ENCODE results near the gene RAPGEFL1.
A peak's percentile ranks its signal among the peaks of the same experiment; 100 is the strongest.
"Not testable (repeated sequence)": the region's sequence is repeated elsewhere in the genome, so short reads cannot be mapped to it uniquely, and the experiment has no call there.

RAPGEFL1 gene, protein sequence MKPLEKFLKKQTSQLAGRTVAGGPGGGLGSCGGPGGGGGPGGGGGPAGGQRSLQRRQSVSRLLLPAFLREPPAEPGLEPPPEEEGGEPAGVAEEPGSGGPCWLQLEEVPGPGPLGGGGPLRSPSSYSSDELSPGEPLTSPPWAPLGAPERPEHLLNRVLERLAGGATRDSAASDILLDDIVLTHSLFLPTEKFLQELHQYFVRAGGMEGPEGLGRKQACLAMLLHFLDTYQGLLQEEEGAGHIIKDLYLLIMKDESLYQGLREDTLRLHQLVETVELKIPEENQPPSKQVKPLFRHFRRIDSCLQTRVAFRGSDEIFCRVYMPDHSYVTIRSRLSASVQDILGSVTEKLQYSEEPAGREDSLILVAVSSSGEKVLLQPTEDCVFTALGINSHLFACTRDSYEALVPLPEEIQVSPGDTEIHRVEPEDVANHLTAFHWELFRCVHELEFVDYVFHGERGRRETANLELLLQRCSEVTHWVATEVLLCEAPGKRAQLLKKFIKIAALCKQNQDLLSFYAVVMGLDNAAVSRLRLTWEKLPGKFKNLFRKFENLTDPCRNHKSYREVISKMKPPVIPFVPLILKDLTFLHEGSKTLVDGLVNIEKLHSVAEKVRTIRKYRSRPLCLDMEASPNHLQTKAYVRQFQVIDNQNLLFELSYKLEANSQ

GRCh38 chr17:40177275-40177874, at the start of gene RAPGEFL1:
Gene RAPGEFL1, plus strand, starts transcription at chr17:40177470. Its CDS starts 392 bp downstream, at chr17:40177862.
- no peak for DNase-seq (ENCODE audit: low read depth)
- TF ChIP-seq, protein P1, sequence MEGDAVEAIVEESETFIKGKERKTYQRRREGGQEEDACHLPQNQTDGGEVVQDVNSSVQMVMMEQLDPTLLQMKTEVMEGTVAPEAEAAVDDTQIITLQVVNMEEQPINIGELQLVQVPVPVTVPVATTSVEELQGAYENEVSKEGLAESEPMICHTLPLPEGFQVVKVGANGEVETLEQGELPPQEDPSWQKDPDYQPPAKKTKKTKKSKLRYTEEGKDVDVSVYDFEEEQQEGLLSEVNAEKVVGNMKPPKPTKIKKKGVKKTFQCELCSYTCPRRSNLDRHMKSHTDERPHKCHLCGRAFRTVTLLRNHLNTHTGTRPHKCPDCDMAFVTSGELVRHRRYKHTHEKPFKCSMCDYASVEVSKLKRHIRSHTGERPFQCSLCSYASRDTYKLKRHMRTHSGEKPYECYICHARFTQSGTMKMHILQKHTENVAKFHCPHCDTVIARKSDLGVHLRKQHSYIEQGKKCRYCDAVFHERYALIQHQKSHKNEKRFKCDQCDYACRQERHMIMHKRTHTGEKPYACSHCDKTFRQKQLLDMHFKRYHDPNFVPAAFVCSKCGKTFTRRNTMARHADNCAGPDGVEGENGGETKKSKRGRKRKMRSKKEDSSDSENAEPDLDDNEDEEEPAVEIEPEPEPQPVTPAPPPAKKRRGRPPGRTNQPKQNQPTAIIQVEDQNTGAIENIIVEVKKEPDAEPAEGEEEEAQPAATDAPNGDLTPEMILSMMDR (conservative IDR thresholded peaks at IDR 0.05; ENCODE audit: low read depth, low read length): no peak
- H3K4me3 ChIP-seq (ENCODE audit: low read length): peak within 1 kb of the TSS; percentile 53

- no peak for DNase-seq (ENCODE audit: low read depth)
- H3K4me3 ChIP-seq (ENCODE audit: low read length): no peak overlapping the region
- TF ChIP-seq, protein P1 (conservative IDR thresholded peaks at IDR 0.05; ENCODE audit: low read depth, low read length): no peak
Measured at GRCh38 chr17:40129498-40129897, 47.8 kb upstream of the RAPGEFL1 start.

DNA sequence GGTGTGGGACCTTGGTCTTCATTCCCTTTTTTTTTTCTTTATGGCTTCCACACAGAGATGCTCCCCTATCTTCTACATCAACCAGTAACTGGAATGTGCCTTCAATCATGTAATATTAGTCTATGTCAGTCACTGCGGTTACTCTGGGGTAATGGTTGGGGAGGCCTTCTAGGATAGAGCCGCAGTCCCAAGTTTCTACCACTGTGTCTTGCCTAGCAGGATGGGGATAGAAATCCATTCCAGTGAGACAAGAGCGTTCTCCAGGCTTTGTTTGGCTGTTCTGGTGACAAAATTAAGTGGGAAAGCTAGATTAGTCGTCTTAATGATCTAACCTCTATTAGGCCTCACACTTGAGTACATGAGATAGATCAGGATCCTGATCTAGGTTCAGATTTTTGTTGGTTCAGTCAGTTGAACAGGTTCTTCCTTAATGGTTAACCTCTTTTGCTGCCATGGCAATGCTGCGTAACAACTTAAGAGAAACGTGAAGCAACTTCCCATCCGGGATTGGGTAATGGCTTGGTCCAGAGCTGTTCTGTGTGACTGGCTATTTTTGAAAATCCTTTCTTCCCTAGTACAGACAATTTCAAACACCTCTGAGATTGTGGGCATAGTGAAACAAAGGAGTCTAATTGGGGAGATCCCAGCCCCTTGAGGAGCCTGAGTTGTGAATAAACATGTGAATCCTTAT, 46.8 kb upstream of the RAPGEFL1 start:
- no peak for DNase-seq (ENCODE audit: low read depth)
- H3K4me3 ChIP-seq (ENCODE audit: low read length): no peak overlapping the region
- TF ChIP-seq, protein P1 (conservative IDR thresholded peaks at IDR 0.05; ENCODE audit: low read depth, low read length): no peak

DNA sequence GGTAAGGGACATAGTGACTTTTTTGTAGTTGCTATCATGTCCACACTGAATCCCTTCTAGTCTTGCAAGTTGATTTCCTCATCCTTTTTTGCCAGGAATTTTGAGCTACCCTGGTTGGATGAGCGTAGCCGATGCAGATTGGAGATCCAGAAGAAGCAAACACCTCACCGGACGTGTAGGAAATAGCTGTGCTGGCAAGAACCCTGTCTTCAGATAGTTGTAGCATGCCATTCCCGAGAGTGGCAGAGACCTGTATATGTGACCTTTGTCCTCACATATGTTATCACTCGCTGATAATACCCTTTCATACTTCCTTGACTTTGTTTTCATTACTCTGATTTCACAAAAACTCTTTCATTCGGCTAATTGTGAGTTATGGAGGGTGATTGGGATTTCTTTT, 43.1 kb upstream of the RAPGEFL1 start:
- TF ChIP-seq, protein P1 (conservative IDR thresholded peaks at IDR 0.05; ENCODE audit: low read depth, low read length): no peak
- no peak for DNase-seq (ENCODE audit: low read depth)
- H3K4me3 ChIP-seq (ENCODE audit: low read length): no peak overlapping the region

GRCh38 chr17:40135817-40136216, 41.5 kb upstream of the RAPGEFL1 start:
- TF ChIP-seq, protein P1 (conservative IDR thresholded peaks at IDR 0.05; ENCODE audit: low read depth, low read length): no peak
- H3K4me3 ChIP-seq (ENCODE audit: low read length): no peak overlapping the region
- DNase-seq (ENCODE audit: low read depth): no peak

DNA sequence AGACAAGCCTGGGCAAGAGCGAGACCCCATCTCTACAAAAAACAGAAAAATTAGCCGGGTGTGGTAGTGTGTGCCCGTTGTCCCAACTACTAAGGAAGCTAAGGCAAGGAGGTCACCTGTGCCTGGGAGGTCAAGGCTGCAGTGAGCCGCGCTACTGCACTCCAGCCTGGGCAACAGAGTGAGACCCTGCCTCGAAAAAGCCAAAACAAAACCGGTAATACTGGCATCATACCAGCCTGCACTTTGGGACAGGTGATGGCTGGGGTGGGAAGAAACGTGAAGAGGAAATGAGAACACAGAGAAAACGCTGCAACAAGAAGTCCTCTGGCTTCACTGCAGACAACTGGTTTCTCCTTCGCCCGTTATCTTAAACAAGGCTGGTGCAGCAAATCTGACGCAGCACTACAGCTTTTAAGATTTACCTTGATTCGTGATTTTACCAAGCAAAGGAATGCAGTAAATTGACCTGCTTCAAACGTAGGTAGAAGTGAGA, 37.7 kb upstream of the RAPGEFL1 start:
- TF ChIP-seq, protein P1 (conservative IDR thresholded peaks at IDR 0.05; ENCODE audit: low read depth, low read length): no peak
- DNase-seq (ENCODE audit: low read depth): no peak
- H3K4me3 ChIP-seq (ENCODE audit: low read length): peak overlapping the region; percentile 83

DNA sequence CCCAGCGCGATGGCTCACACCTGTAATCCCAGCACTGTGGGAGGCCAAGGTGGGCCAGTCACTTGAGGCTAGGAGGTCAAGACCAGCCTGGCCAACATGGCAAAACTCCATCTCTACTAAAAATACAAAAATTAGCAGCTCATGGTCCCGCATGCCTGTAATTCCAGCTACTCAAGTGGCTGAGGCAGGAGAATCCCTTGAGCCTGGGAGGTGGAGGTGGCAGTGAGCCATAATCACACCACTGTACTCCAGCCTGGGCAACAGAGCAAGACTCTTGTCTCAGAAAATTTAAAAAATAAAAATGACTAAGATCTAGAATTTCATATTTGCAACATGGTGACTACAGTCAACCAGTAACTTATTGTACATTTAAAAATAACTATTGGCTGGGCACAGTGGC, 34.1 kb upstream of the RAPGEFL1 start:
- not testable (repeated sequence) for H3K4me3 ChIP-seq (ENCODE audit: low read length); DNase-seq (ENCODE audit: low read depth)

Data from retinal pigment epithelial cell (primary cell).